ENCODE measurements around the gene PRELID3B. TPM values are rescaled to one million over a fixed set of nuclear protein-coding genes. Genes with fewer than 3 reads are reported as not detected.

Gene PRELID3B
- total and polyA plus RNA-seq, 10 of the 15 experiments (the other 5 are each of a cell fraction or from before 2014, with no cell fraction given): 72.5 to 151 (median 124) TPM

DNA sequence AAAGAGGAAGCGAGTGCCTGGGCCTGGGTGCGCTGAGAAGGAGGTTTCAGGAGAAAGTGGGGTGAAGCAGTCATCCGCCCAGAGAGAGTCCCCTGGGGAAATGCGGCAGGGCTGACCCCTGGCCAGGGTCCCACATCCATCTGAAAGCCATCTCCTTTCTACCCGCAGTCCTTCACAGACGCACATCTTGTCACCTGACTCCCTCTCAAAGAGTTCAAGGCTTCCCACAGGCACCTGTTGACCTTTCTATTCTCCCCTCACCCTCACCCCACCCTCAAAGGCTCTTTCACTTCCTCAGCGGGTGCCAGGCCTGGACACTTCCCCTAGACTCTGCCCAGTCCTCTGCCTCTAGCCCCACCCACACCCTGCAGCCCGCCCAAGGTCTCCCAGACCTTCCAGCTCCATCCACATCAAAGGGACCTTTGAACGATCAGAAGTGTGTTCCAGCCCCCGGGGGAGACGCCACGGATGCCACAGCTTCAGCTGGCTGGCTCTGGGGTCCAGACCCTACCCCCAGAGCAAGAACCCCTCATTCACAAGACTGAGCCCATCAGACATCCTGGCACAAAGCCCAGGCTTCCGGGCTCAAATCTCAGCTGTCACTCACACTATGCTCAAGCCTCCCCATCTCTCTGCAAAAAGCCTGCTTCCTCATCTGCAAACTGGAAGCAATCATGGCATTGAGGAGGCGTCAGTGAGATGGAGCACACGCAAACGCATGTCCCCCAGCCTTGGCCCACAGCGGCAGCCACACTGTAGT is 37.6 kb downstream of the PRELID3B start (continued):
- TF ChIP-seq, protein P1, sequence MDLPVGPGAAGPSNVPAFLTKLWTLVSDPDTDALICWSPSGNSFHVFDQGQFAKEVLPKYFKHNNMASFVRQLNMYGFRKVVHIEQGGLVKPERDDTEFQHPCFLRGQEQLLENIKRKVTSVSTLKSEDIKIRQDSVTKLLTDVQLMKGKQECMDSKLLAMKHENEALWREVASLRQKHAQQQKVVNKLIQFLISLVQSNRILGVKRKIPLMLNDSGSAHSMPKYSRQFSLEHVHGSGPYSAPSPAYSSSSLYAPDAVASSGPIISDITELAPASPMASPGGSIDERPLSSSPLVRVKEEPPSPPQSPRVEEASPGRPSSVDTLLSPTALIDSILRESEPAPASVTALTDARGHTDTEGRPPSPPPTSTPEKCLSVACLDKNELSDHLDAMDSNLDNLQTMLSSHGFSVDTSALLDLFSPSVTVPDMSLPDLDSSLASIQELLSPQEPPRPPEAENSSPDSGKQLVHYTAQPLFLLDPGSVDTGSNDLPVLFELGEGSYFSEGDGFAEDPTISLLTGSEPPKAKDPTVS (IDR thresholded peaks at IDR 0.05; ENCODE audit: low read depth, low read length): peak; percentile 33; the same call in 1 of the 2 replicates
- TF ChIP-seq ZNF24 (IDR thresholded peaks at IDR 0.05) (no peak), EZH2 (IDR thresholded peaks at IDR 0.05; ENCODE audit: borderline replicate concordance, control insufficient read depth, low read depth, low read length) (no peak), JUNB (IDR thresholded peaks at IDR 0.05) (no peak), SMAD5 (IDR thresholded peaks at IDR 0.05; ENCODE audit: low read depth) (no peak; the same call in 1 of the 2 replicates), HDAC2 (IDR thresholded peaks at IDR 0.05) (no peak), EED (IDR thresholded peaks at IDR 0.05; ENCODE audit: low read depth) (peak; percentile 92), RAD51 (IDR thresholded peaks at IDR 0.05) (peak; percentile 70), SMC3 (IDR thresholded peaks at IDR 0.05; ENCODE audit: borderline replicate concordance, low read length) (peak; percentile 19; the same call in 1 of the 2 replicates), TCF3 (IDR thresholded peaks at IDR 0.05; ENCODE audit: borderline replicate concordance, insufficient read depth, low read depth, low read length) (peak; percentile 86), NFYA (IDR thresholded peaks at IDR 0.05; ENCODE audit: borderline replicate concordance, low read depth, low read length) (no peak), KAT2A (conservative IDR thresholded peaks at IDR 0.05; ENCODE audit: control insufficient read depth, low read depth, low read length) (no peak), NFXL1 (IDR thresholded peaks at IDR 0.05; ENCODE audit: borderline replicate concordance) (no peak), MYC (IDR thresholded peaks at IDR 0.05; ENCODE audit: insufficient read depth, insufficient read length, insufficient replicate concordance, low read length, severe bottlenecking) (no peak), CHD2 (IDR thresholded peaks at IDR 0.05; ENCODE audit: borderline replicate concordance, low read depth, low read length) (peak; percentile 80)
- TF ChIP-seq, protein P2, sequence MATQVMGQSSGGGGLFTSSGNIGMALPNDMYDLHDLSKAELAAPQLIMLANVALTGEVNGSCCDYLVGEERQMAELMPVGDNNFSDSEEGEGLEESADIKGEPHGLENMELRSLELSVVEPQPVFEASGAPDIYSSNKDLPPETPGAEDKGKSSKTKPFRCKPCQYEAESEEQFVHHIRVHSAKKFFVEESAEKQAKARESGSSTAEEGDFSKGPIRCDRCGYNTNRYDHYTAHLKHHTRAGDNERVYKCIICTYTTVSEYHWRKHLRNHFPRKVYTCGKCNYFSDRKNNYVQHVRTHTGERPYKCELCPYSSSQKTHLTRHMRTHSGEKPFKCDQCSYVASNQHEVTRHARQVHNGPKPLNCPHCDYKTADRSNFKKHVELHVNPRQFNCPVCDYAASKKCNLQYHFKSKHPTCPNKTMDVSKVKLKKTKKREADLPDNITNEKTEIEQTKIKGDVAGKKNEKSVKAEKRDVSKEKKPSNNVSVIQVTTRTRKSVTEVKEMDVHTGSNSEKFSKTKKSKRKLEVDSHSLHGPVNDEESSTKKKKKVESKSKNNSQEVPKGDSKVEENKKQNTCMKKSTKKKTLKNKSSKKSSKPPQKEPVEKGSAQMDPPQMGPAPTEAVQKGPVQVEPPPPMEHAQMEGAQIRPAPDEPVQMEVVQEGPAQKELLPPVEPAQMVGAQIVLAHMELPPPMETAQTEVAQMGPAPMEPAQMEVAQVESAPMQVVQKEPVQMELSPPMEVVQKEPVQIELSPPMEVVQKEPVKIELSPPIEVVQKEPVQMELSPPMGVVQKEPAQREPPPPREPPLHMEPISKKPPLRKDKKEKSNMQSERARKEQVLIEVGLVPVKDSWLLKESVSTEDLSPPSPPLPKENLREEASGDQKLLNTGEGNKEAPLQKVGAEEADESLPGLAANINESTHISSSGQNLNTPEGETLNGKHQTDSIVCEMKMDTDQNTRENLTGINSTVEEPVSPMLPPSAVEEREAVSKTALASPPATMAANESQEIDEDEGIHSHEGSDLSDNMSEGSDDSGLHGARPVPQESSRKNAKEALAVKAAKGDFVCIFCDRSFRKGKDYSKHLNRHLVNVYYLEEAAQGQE (IDR thresholded peaks at IDR 0.05; ENCODE audit: low read depth, low read length): no peak
- TF ChIP-seq, protein P3, sequence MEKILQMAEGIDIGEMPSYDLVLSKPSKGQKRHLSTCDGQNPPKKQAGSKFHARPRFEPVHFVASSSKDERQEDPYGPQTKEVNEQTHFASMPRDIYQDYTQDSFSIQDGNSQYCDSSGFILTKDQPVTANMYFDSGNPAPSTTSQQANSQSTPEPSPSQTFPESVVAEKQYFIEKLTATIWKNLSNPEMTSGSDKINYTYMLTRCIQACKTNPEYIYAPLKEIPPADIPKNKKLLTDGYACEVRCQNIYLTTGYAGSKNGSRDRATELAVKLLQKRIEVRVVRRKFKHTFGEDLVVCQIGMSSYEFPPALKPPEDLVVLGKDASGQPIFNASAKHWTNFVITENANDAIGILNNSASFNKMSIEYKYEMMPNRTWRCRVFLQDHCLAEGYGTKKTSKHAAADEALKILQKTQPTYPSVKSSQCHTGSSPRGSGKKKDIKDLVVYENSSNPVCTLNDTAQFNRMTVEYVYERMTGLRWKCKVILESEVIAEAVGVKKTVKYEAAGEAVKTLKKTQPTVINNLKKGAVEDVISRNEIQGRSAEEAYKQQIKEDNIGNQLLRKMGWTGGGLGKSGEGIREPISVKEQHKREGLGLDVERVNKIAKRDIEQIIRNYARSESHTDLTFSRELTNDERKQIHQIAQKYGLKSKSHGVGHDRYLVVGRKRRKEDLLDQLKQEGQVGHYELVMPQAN (conservative IDR thresholded peaks at IDR 0.05): 0 out of 2 replicates have a peak, but pooled peaks have one; percentile 49
- TF ChIP-seq, protein P4, sequence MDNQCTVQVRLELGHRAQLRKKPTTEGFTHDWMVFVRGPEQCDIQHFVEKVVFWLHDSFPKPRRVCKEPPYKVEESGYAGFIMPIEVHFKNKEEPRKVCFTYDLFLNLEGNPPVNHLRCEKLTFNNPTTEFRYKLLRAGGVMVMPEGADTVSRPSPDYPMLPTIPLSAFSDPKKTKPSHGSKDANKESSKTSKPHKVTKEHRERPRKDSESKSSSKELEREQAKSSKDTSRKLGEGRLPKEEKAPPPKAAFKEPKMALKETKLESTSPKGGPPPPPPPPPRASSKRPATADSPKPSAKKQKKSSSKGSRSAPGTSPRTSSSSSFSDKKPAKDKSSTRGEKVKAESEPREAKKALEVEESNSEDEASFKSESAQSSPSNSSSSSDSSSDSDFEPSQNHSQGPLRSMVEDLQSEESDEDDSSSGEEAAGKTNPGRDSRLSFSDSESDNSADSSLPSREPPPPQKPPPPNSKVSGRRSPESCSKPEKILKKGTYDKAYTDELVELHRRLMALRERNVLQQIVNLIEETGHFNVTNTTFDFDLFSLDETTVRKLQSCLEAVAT (IDR thresholded peaks at IDR 0.05): 0 out of 2 replicates have a peak, but pooled peaks have one; percentile 59
- TF ChIP-seq, protein P5, sequence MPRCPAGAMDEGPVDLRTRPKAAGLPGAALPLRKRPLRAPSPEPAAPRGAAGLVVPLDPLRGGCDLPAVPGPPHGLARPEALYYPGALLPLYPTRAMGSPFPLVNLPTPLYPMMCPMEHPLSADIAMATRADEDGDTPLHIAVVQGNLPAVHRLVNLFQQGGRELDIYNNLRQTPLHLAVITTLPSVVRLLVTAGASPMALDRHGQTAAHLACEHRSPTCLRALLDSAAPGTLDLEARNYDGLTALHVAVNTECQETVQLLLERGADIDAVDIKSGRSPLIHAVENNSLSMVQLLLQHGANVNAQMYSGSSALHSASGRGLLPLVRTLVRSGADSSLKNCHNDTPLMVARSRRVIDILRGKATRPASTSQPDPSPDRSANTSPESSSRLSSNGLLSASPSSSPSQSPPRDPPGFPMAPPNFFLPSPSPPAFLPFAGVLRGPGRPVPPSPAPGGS (IDR thresholded peaks at IDR 0.05; ENCODE audit: borderline replicate concordance, insufficient read depth, low read depth, low read length, poor library complexity, severe bottlenecking): peak; percentile 55
